ENCODE measurements around the gene FAM170B. TPM values are rescaled to one million over a fixed set of nuclear protein-coding genes. Genes with fewer than 3 reads are reported as not detected.

FAM170B gene
- not detected for total RNA-seq

- no peak for DNase-seq
- peaks cover 2% of the 10 kb centered on the region for H3K9me3 Mint-ChIP-seq
- no peak within 1 kb of the TSS for H3K4me3 Mint-ChIP-seq
- H3K4me1 Mint-ChIP-seq = no peaks in the 10 kb centered on the region
- H3K36me3 Mint-ChIP-seq = no peaks in the 10 kb centered on the region
- peaks cover 21% of the 10 kb centered on the region for H3K27me3 Mint-ChIP-seq
- H3K27ac Mint-ChIP-seq = no peak within 1 kb of the TSS
Measured at GRCh38 chr10:49133706-49134248, at the start of gene FAM170B. FAM170B (minus strand) TSS chr10:49134021; CDS start chr10:49133918, 103 bp downstream.

- peaks cover 32% of the 10 kb centered on the region for H3K4me1 Mint-ChIP-seq
- no peak overlapping the region for H3K4me3 Mint-ChIP-seq
- no peaks in the 10 kb centered on the region for H3K9me3 Mint-ChIP-seq
- DNase-seq = no peak
- no peaks in the 10 kb centered on the region for H3K36me3 Mint-ChIP-seq
- H3K27me3 Mint-ChIP-seq = peaks cover 44% of the 10 kb centered on the region
- no peak overlapping the region for H3K27ac Mint-ChIP-seq
Measured at GRCh38 chr10:49182776-49183175, 49.0 kb upstream of the FAM170B start.

- Mint-ChIP-seq H3K27ac (peak overlapping the region; percentile 77), H3K4me3 (no peak overlapping the region), H3K9me3 (no peaks in the 10 kb centered on the region), H3K36me3 (no peaks in the 10 kb centered on the region), H3K27me3 (peaks cover 24% of the 10 kb centered on the region), H3K4me1 (peaks cover 39% of the 10 kb centered on the region)
- DNase-seq = no peak
Measured at GRCh38 chr10:49180444-49180860, 46.6 kb upstream of the FAM170B start.

GRCh38 chr10:49179699-49180443 lies 46.0 kb upstream of the FAM170B start:
- DNase-seq = no peak
- Mint-ChIP-seq H3K27ac (peak overlapping the region; percentile 77), H3K4me1 (peaks cover 39% of the 10 kb centered on the region), H3K4me3 (no peak overlapping the region), H3K36me3 (no peaks in the 10 kb centered on the region), H3K9me3 (no peaks in the 10 kb centered on the region), H3K27me3 (peaks cover 26% of the 10 kb centered on the region)

GRCh38 chr10:49178489-49179471 lies 45.0 kb upstream of the FAM170B start:
- no peaks in the 10 kb centered on the region for H3K36me3 Mint-ChIP-seq
- no peak for DNase-seq
- H3K4me1 Mint-ChIP-seq = peaks cover 28% of the 10 kb centered on the region
- H3K27ac Mint-ChIP-seq = no peak overlapping the region
- no peaks in the 10 kb centered on the region for H3K9me3 Mint-ChIP-seq
- peaks cover 22% of the 10 kb centered on the region for H3K27me3 Mint-ChIP-seq
- no peak overlapping the region for H3K4me3 Mint-ChIP-seq

- peak; percentile 64 for DNase-seq
- Mint-ChIP-seq H3K9me3 (no peaks in the 10 kb centered on the region), H3K27me3 (peaks cover 20% of the 10 kb centered on the region), H3K27ac (peak overlapping the region; percentile 84), H3K36me3 (no peaks in the 10 kb centered on the region), H3K4me3 (peak overlapping the region; percentile 33), H3K4me1 (peaks cover 23% of the 10 kb centered on the region)
Measured at GRCh38 chr10:49177391-49178355, 43.9 kb upstream of the FAM170B start.

- H3K4me3 Mint-ChIP-seq = no peak overlapping the region
- H3K9me3 Mint-ChIP-seq = no peaks in the 10 kb centered on the region
- H3K27me3 Mint-ChIP-seq = peaks cover 20% of the 10 kb centered on the region
- no peak for DNase-seq
- peak overlapping the region; percentile 84 for H3K27ac Mint-ChIP-seq
- H3K4me1 Mint-ChIP-seq = peaks cover 20% of the 10 kb centered on the region
- no peaks in the 10 kb centered on the region for H3K36me3 Mint-ChIP-seq
Measured at GRCh38 chr10:49176310-49177268, 42.8 kb upstream of the FAM170B start.

GRCh38 chr10:49175587-49176309 lies 41.9 kb upstream of the FAM170B start:
- Mint-ChIP-seq H3K4me1 (peaks cover 19% of the 10 kb centered on the region), H3K27ac (no peak overlapping the region)

GRCh38 chr10:49174926-49175500 lies 41.2 kb upstream of the FAM170B start:
- H3K4me3 Mint-ChIP-seq = no peak overlapping the region
- H3K9me3 Mint-ChIP-seq = no peaks in the 10 kb centered on the region
- peaks cover 8% of the 10 kb centered on the region for H3K27me3 Mint-ChIP-seq
- no peaks in the 10 kb centered on the region for H3K36me3 Mint-ChIP-seq
- H3K27ac Mint-ChIP-seq = no peak overlapping the region
- DNase-seq = no peak
- peaks cover 12% of the 10 kb centered on the region for H3K4me1 Mint-ChIP-seq

More at GRCh38 chr10:49175587-49176309, 41.9 kb upstream of the FAM170B start:
- Mint-ChIP-seq H3K9me3 (no peaks in the 10 kb centered on the region), H3K36me3 (no peaks in the 10 kb centered on the region), H3K4me3 (no peak overlapping the region), H3K27me3 (peaks cover 14% of the 10 kb centered on the region)
- no peak for DNase-seq

GRCh38 chr10:49174261-49174925 lies 40.6 kb upstream of the FAM170B start:
- Mint-ChIP-seq H3K4me3 (no peak overlapping the region), H3K9me3 (no peaks in the 10 kb centered on the region), H3K27me3 (peaks cover 8% of the 10 kb centered on the region), H3K27ac (no peak overlapping the region), H3K4me1 (peaks cover 9% of the 10 kb centered on the region), H3K36me3 (no peaks in the 10 kb centered on the region)
- DNase-seq = no peak

- H3K27me3 Mint-ChIP-seq = peaks cover 8% of the 10 kb centered on the region
- no peak overlapping the region for H3K4me3 Mint-ChIP-seq
- no peak overlapping the region for H3K27ac Mint-ChIP-seq
- no peak for DNase-seq
- no peaks in the 10 kb centered on the region for H3K9me3 Mint-ChIP-seq
- peaks cover 9% of the 10 kb centered on the region for H3K4me1 Mint-ChIP-seq
- H3K36me3 Mint-ChIP-seq = no peaks in the 10 kb centered on the region
Measured at GRCh38 chr10:49173853-49174252, 40.0 kb upstream of the FAM170B start.

GRCh38 chr10:49173201-49173772 lies 39.5 kb upstream of the FAM170B start:
- no peaks in the 10 kb centered on the region for H3K36me3 Mint-ChIP-seq
- H3K4me1 Mint-ChIP-seq = peaks cover 9% of the 10 kb centered on the region
- H3K27ac Mint-ChIP-seq = no peak overlapping the region
- H3K27me3 Mint-ChIP-seq = peaks cover 10% of the 10 kb centered on the region
- no peak for DNase-seq
- H3K4me3 Mint-ChIP-seq = no peak overlapping the region
- no peaks in the 10 kb centered on the region for H3K9me3 Mint-ChIP-seq

All from activated naive CD8-positive, alpha-beta T cell treated with anti-CD3 and anti-CD28 coated beads for 36 hours (primary cell).